OCI-LY7 (cell line): Measurements from ENCODE around the gene ATG9B. TPM values are rescaled to one million over a fixed set of nuclear protein-coding genes. Genes with fewer than 3 reads are reported as not detected.

Experiments
- BruUV-seq: library from RNA; stranded (reverse); fragments of 400-500 nt; replicated peaks from 2 replicates; lab custom pipeline; 2021; lab: Mats Ljungman, UMichigan
- CTCF ChIA-PET: fragments of 300-600 bp; sonication (Branson Sonifier 250); formaldehyde crosslinking; loops from one replicate; lab custom pipeline; 2022; ENCODE audit warnings: antibody characterized with exemption; ENCODE audit not compliant: unreplicated experiment; lab: Charles Lee
- POLR2A ChIA-PET: fragments of 300-600 bp; sonication (Branson Sonifier 250); formaldehyde crosslinking; loops from one replicate; lab custom pipeline; 2022; ENCODE audit warnings: antibody characterized with exemption; lab: Charles Lee
- DNase-seq: peaks from one replicate; pipeline ENCODE4 v3.0.0-alpha.2; 2015; ENCODE audit warnings: low spot score
- H2AFZ ChIP-seq: fragments of 200-600 bp; sonication (generic), shearing (Covaris generic); 2 replicates; pipeline ENCODE4 v1.6.1; 2014; ENCODE audit warnings: mild to moderate bottlenecking, antibody characterized with exemption, low read length, moderate library complexity
- H3K27ac ChIP-seq: fragments of 200-600 bp; sonication (generic); 2 replicates; pipeline ENCODE4 v1.5.1; 2014; ENCODE audit warnings: mixed run types, low read depth, mild to moderate bottlenecking, moderate library complexity, low read length, inconsistent platforms; ENCODE audit not compliant: poor library complexity, severe bottlenecking
- H3K36me3 ChIP-seq: fragments of 200-600 bp; sonication (generic); 2 replicates; pipeline ENCODE4 v1.6.1; 2014; ENCODE audit warnings: mild to moderate bottlenecking, antibody characterized with exemption, low read length, moderate library complexity, mixed read lengths; ENCODE audit not compliant: insufficient read depth
- H3K4me1 ChIP-seq: fragments of 200-600 bp; sonication (generic); 2 replicates; pipeline ENCODE4 v1.5.1; 2014; ENCODE audit warnings: mild to moderate bottlenecking, low read length; ENCODE audit not compliant: insufficient read depth, poor library complexity, severe bottlenecking
- H3K4me2 ChIP-seq: fragments of 200-600 bp; sonication (generic); 2 replicates; pipeline ENCODE4 v1.6.1; 2014; ENCODE audit warnings: mild to moderate bottlenecking, low read length
- H3K4me3 ChIP-seq: fragments of 200-600 bp; sonication (generic); 2 replicates; pipeline ENCODE4 v1.5.1; 2014; ENCODE audit warnings: mild to moderate bottlenecking, low read depth, low read length; ENCODE audit not compliant: poor library complexity, severe bottlenecking
- H3K79me2 ChIP-seq: fragments of 200-600 bp; sonication (generic); 2 replicates; pipeline ENCODE4 v1.6.1; 2016; ENCODE audit warnings: low read depth, mild to moderate bottlenecking, low read length, moderate library complexity, mixed read lengths; ENCODE audit not compliant: insufficient read depth
- H3K9me2 ChIP-seq: fragments of 200-600 bp; sonication (generic); 2 replicates; pipeline ENCODE4 v1.6.1; 2016; ENCODE audit warnings: mild to moderate bottlenecking, low read length, mixed read lengths; ENCODE audit not compliant: insufficient read depth
- H3K9me3 ChIP-seq: fragments of 200-600 bp; sonication (generic); 2 replicates; pipeline ENCODE4 v1.6.1; 2014; ENCODE audit warnings: mild to moderate bottlenecking, mixed run types, low read length, mixed read lengths
- H4K20me1 ChIP-seq: fragments of 200-600 bp; sonication (generic); 2 replicates; pipeline ENCODE4 v1.6.1; 2014; ENCODE audit warnings: mild to moderate bottlenecking, antibody characterized with exemption, low read length, moderate library complexity, mixed read lengths; ENCODE audit not compliant: insufficient read depth
- EZH2phosphoT487 ChIP-seq: fragments of 200-600 bp; sonication (generic); IDR thresholded peaks from 2 replicates; pipeline ENCODE4 v1.6.1; 2018; ENCODE audit warnings: low read depth, borderline replicate concordance, mild to moderate bottlenecking, mixed run types, antibody characterized with exemption, low read length, moderate library complexity, mixed read lengths
- intact Hi-C: fragments of 100-400 bp; cut with micrococcal nuclease; formaldehyde crosslinking; loops from one replicate; pipeline ENCODE4 v1.10.0; 2022; ENCODE audit not compliant: unreplicated experiment
- total RNA-seq, 2 experiments: library from RNA; depleted of rRNA in 1 of 2; stranded (reverse); fragments of >200 nt in 1 of 2; shearing (Covaris generic) in 1 of 2; gene quantifications; 2 replicates each; pipeline ENCODE4 v1.2.3, GENCODE V29; 2014 to 2022
- TF ChIP-seq, protein P1 (sequence below): fragments of 200-600 bp; sonication (generic); conservative IDR thresholded peaks from 2 replicates; pipeline ENCODE4 v1.5.1; 2014; ENCODE audit warnings: mild to moderate bottlenecking, antibody characterized with exemption, low read length, moderate library complexity, mixed read lengths

The ATG9B gene
- total RNA-seq, 2 experiments from 2014 or later: 0.97 to 1.1 TPM

GRCh38 chr7:150972023-150972468 lies 52.2 kb downstream of the ATG9B start:
- ChIA-PET POLR2A (no interaction called here), CTCF (no interaction called here)
- intact Hi-C loops: loop anchor here (10.0 kb wide), 2 partner anchors 113 to 597 kb away; partner anchors contain the start of genes AGAP3, FASTK, TMUB1 and ZNF775
- H4K20me1 ChIP-seq: no peaks in the 10 kb centered on the region
- H3K4me1 ChIP-seq: peaks cover 49% of the 10 kb centered on the region
- no peak for DNase-seq
- no peaks in the 10 kb centered on the region for H3K79me2 ChIP-seq
- no peak overlapping the region for H3K4me3 ChIP-seq
- no peak overlapping the region for H2AFZ ChIP-seq
- TF ChIP-seq, protein P1, sequence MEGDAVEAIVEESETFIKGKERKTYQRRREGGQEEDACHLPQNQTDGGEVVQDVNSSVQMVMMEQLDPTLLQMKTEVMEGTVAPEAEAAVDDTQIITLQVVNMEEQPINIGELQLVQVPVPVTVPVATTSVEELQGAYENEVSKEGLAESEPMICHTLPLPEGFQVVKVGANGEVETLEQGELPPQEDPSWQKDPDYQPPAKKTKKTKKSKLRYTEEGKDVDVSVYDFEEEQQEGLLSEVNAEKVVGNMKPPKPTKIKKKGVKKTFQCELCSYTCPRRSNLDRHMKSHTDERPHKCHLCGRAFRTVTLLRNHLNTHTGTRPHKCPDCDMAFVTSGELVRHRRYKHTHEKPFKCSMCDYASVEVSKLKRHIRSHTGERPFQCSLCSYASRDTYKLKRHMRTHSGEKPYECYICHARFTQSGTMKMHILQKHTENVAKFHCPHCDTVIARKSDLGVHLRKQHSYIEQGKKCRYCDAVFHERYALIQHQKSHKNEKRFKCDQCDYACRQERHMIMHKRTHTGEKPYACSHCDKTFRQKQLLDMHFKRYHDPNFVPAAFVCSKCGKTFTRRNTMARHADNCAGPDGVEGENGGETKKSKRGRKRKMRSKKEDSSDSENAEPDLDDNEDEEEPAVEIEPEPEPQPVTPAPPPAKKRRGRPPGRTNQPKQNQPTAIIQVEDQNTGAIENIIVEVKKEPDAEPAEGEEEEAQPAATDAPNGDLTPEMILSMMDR: no peak
- TF ChIP-seq EZH2phosphoT487: no peak
- no peaks in the 10 kb centered on the region for H3K9me2 ChIP-seq
- BruUV-seq: no TSS peak
- no peak overlapping the region for H3K27ac ChIP-seq
- no peaks in the 10 kb centered on the region for H3K36me3 ChIP-seq
- no peak overlapping the region for H3K4me2 ChIP-seq
- no peaks in the 10 kb centered on the region for H3K9me3 ChIP-seq

GRCh38 chr7:150971242-150972022 lies 52.9 kb downstream of the ATG9B start:
- Histone ChIP-seq H3K9me2 (no peaks in the 10 kb centered on the region), H3K4me3 (no peak overlapping the region), H3K79me2 (no peaks in the 10 kb centered on the region), H3K36me3 (no peaks in the 10 kb centered on the region), H3K4me1 (peaks cover 43% of the 10 kb centered on the region), H2AFZ (no peak overlapping the region), H4K20me1 (no peaks in the 10 kb centered on the region), H3K27ac (no peak overlapping the region), H3K9me3 (no peaks in the 10 kb centered on the region), H3K4me2 (0 out of 2 replicates have a peak overlapping the region, but pooled peaks have one; percentile 6)
- POLR2A ChIA-PET: interaction anchor here (0.5 to 0.6 kb wide), 2 partner anchors 58 to 123 kb away, joined by 3 to 4 read pairs; no protein-coding TSS in a partner anchor
- TF ChIP-seq, protein P1: no peak
- TF ChIP-seq EZH2phosphoT487: no peak
- peak; percentile 37 for DNase-seq
- intact Hi-C loops: loop anchor here (10.0 kb wide), 2 partner anchors 113 to 597 kb away; partner anchors contain the start of genes AGAP3, FASTK, TMUB1 and ZNF775
- CTCF ChIA-PET: no interaction called here
- BruUV-seq: no TSS peak

DNA sequence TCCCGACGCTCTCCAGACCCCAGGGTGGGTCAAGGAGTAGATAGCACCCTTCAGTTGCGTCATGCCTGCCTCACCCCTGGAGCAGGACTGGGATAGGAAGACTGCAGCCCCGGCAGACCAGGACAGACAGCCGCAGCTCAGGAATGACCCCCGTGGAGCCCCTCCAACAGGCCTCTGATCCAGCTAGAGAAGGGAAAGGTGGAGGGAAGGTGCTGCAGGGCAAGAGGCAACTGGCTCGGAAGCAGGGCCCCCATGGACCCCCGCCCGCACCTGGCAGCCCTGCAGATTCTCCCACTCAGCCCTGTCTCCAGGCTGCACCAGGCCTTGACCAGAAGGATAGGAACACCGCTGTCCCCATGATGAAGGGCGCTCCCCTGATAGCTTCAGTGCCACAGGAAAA lies 53.9 kb downstream of the ATG9B start:
- Histone ChIP-seq H4K20me1 (no peaks in the 10 kb centered on the region), H2AFZ (no peak overlapping the region), H3K4me1 (peaks cover 33% of the 10 kb centered on the region), H3K9me2 (no peaks in the 10 kb centered on the region), H3K36me3 (no peaks in the 10 kb centered on the region), H3K9me3 (no peaks in the 10 kb centered on the region), H3K4me2 (no peak overlapping the region), H3K79me2 (no peaks in the 10 kb centered on the region), H3K27ac (no peak overlapping the region), H3K4me3 (no peak overlapping the region)
- CTCF ChIA-PET: no interaction called here
- no TSS peak for BruUV-seq
- DNase-seq: no peak
- intact Hi-C loops: loop anchor here (10.0 kb wide), 2 partner anchors 114 to 596 kb away; partner anchors contain the start of genes AGAP3, FASTK, TMUB1 and ZNF775
- TF ChIP-seq, protein P1: no peak
- no peak for TF ChIP-seq EZH2phosphoT487
- POLR2A ChIA-PET: no interaction called here
